Trophoblast cell (in vitro differentiated cells and primary cell): ENCODE results near the gene GPR143.

ENCODE experiments used
- DNase-seq, 2 donors: peaks; one replicate each; pipeline ENCODE4 v3.0.0-alpha.2; 2016
- H2AFZ ChIP-seq: 2 replicates; pipeline ENCODE4 v1.6.1; 2013; ENCODE audit warnings: low read length, moderate library complexity, mild to moderate bottlenecking; ENCODE audit not compliant: insufficient read depth, poor library complexity
- H2AK5ac ChIP-seq: 2 replicates; pipeline ENCODE4 v1.6.1; 2013; ENCODE audit warnings: mild to moderate bottlenecking, low read length
- H2BK120ac ChIP-seq: 2 replicates; pipeline ENCODE4 v1.6.1; 2013; ENCODE audit warnings: low read length, mild to moderate bottlenecking, moderate library complexity; ENCODE audit not compliant: insufficient read depth, poor library complexity
- H2BK12ac ChIP-seq: 2 replicates; pipeline ENCODE4 v1.6.1; 2013; ENCODE audit warnings: mild to moderate bottlenecking, low read length, moderate library complexity
- H2BK5ac ChIP-seq: 2 replicates; pipeline ENCODE4 v1.6.1; 2013; ENCODE audit warnings: low read length, low read depth, moderate library complexity, mild to moderate bottlenecking; ENCODE audit not compliant: poor library complexity
- H3K14ac ChIP-seq: 2 replicates; pipeline ENCODE4 v1.6.1; 2013; ENCODE audit warnings: mild to moderate bottlenecking, low read length
- H3K18ac ChIP-seq: 2 replicates; pipeline ENCODE4 v1.6.1; 2013; ENCODE audit warnings: mild to moderate bottlenecking, low read length
- H3K23ac ChIP-seq: 2 replicates; pipeline ENCODE4 v1.6.1; 2013; ENCODE audit warnings: low read length
- H3K27ac ChIP-seq: 2 replicates; pipeline ENCODE4 v1.5.1; 2013; ENCODE audit warnings: low read depth, mild to moderate bottlenecking, inconsistent platforms, low read length, moderate library complexity
- H3K27me3 ChIP-seq: 2 replicates; pipeline ENCODE4 v1.6.1; 2013; ENCODE audit warnings: inconsistent platforms, mild to moderate bottlenecking, low read length, moderate library complexity; ENCODE audit not compliant: insufficient read depth
- H3K36me3 ChIP-seq, 2 experiments: 1 replicate in 1 of 2; 2 replicates in 1 of 2; pipeline ENCODE4 v1.6.1; 2013; ENCODE audit warnings: low read length in 2 of 2, mild to moderate bottlenecking in 2 of 2, moderate library complexity in 1 of 2; ENCODE audit not compliant: insufficient read depth in 2 of 2, control insufficient read depth in 1 of 2
- H3K4ac ChIP-seq: 2 replicates; pipeline ENCODE4 v1.6.1; 2013; ENCODE audit warnings: low read depth, mild to moderate bottlenecking, low read length, moderate library complexity
- H3K4me1 ChIP-seq, 2 experiments: 1 replicate in 1 of 2; 2 replicates in 1 of 2; pipeline ENCODE4 v1.6.1; 2013; ENCODE audit warnings: low read length in 2 of 2, mild to moderate bottlenecking in 2 of 2, moderate library complexity in 1 of 2; ENCODE audit not compliant: insufficient read depth in 2 of 2, control insufficient read depth in 1 of 2
- H3K4me2 ChIP-seq: 2 replicates; pipeline ENCODE4 v1.6.1; 2013; ENCODE audit warnings: inconsistent platforms, mild to moderate bottlenecking, low read length, moderate library complexity
- H3K4me3 ChIP-seq: 2 replicates; pipeline ENCODE4 v1.5.1; 2013; ENCODE audit warnings: mild to moderate bottlenecking, low read depth, low read length, inconsistent platforms
- H3K79me1 ChIP-seq: one replicate; pipeline ENCODE4 v1.6.1; 2013; ENCODE audit warnings: low read length
- H3K79me2 ChIP-seq: 2 replicates; pipeline ENCODE4 v1.6.1; 2013; ENCODE audit warnings: low read length, mild to moderate bottlenecking; ENCODE audit not compliant: control insufficient read depth, insufficient read depth, poor library complexity
- H3K9ac ChIP-seq: 2 replicates; pipeline ENCODE4 v1.6.1; 2013; ENCODE audit warnings: mild to moderate bottlenecking, low read length
- H3K9me3 ChIP-seq: 2 replicates; pipeline ENCODE4 v1.6.1; 2013; ENCODE audit warnings: low read depth, mild to moderate bottlenecking, control low read depth, inconsistent platforms, low read length; ENCODE audit not compliant: insufficient read depth
- H4K12ac ChIP-seq: 2 replicates; pipeline ENCODE4 v1.6.1; 2013; ENCODE audit warnings: low read depth, mild to moderate bottlenecking, low read length, moderate library complexity
- H4K8ac ChIP-seq: 2 replicates; pipeline ENCODE4 v1.6.1; 2013; ENCODE audit warnings: low read depth, mild to moderate bottlenecking, low read length, moderate library complexity
- H4K91ac ChIP-seq: one replicate; pipeline ENCODE4 v1.6.1; 2013; ENCODE audit warnings: low read depth, mild to moderate bottlenecking, low read length, moderate library complexity
- WGBS: extraction: QIAGEN DNeasy Blood & Tissue Kit; methylation state at CpG from one replicate; pipeline ENCODE4 v1.1.7; 2013; ENCODE audit warnings: missing lambda C conversion rate; ENCODE audit not compliant: insufficient read length, insufficient coverage; ENCODE audit errors: extremely low coverage; 5-methylcytosine and 5-hydroxymethylcytosine counted together

The GPR143 gene

DNA sequence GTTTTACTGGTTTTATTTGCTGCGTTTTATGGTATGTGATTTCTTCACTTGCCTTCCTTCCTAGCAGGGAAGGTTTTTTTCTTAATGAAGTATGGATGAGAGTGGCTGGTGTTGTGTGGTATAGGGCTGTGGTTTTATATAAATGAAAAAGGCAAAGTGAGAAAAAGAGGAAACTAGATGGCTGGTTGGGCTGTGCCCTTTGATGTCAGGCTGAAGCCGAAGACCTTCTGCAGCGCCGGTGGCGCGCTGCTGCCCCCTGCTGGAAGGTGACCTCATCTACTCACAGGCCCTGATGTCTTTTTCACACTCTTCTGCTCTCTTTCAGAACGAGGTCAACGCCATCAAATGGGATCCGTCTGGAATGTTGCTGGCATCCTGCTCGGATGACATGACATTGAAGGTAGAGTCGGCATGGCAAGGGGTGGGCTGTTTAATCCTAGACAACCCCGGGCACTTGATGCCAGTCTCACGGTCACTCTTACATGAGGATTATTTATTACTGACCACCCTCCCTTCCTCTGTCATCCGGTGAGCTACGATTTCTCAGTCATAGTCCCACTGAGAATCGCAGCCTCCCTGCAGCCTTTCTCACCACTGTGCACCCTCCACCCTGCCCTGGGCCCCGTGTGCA is 56.6 kb downstream of the GPR143 start:
- Histone ChIP-seq H4K91ac (no peak overlapping the region), H3K23ac (no peak overlapping the region), H3K9ac (no peak overlapping the region), H3K36me3 (peaks cover 26 to 28% of the 10 kb centered on the region in 2 experiments), H3K27me3 (no peaks in the 10 kb centered on the region), H3K9me3 (no peaks in the 10 kb centered on the region), H2AK5ac (no peak overlapping the region), H3K4me2 (no peak overlapping the region), H3K4ac (no peak overlapping the region), H3K4me3 (no peak overlapping the region), H2BK120ac (no peak overlapping the region), H2AFZ (no peak overlapping the region), H4K8ac (no peak overlapping the region), H2BK5ac (no peak overlapping the region), H3K14ac (no peak overlapping the region), H2BK12ac (no peak overlapping the region), H3K79me1 (no peaks in the 10 kb centered on the region), H3K4me1 (peaks cover 0 to 2% of the 10 kb centered on the region in 2 experiments), H3K27ac (no peak overlapping the region), H3K79me2 (no peaks in the 10 kb centered on the region), H4K12ac (no peak overlapping the region), H3K18ac (no peak overlapping the region)
- no CpG with 5 or more reads among the region's 17 CpGs for WGBS
- peak; percentile 38 to 68 for DNase-seq

DNA sequence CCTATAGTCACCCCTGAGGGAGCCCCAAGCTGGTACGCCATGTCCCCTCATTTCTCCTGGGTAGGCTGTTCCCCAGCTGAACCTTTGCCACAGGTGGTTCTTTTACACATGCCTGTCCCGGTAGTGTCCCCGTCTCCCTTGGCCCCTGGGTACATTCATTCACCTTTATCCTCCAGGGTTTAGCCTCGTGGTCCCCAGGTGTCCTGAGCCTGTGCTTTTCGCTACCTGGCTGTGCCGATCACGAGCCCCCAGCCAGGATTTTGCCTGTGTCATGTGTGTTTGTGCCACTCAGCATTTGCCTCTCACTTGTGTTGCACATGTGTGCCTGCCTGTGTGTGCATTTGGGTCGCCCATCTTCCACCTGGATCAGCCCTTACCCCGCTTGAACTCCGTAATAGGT is 57.6 kb downstream of the GPR143 start:
- no peak overlapping the region for H3K4me2 ChIP-seq
- no peak overlapping the region for H2AFZ ChIP-seq
- H4K8ac ChIP-seq: no peak overlapping the region
- peaks cover 0 to 2% of the 10 kb centered on the region in 2 experiments for H3K4me1 ChIP-seq
- H3K18ac ChIP-seq: no peak overlapping the region
- H3K27me3 ChIP-seq: no peaks in the 10 kb centered on the region
- no CpG with 5 or more reads among the region's 10 CpGs for whole genome bisulfite sequencing
- no peak overlapping the region for H4K12ac ChIP-seq
- no peak overlapping the region for H3K14ac ChIP-seq
- H2BK5ac ChIP-seq: no peak overlapping the region
- no peaks in the 10 kb centered on the region for H3K79me2 ChIP-seq
- no peak overlapping the region for H4K91ac ChIP-seq
- no peak overlapping the region for H2AK5ac ChIP-seq
- H3K9me3 ChIP-seq: no peaks in the 10 kb centered on the region
- H3K9ac ChIP-seq: no peak overlapping the region
- H3K4ac ChIP-seq: no peak overlapping the region
- no peak overlapping the region for H2BK12ac ChIP-seq
- no peak overlapping the region for H2BK120ac ChIP-seq
- no peak overlapping the region for H3K27ac ChIP-seq
- no peak overlapping the region for H3K23ac ChIP-seq
- no peak for DNase-seq
- H3K79me1 ChIP-seq: no peaks in the 10 kb centered on the region
- H3K4me3 ChIP-seq: no peak overlapping the region
- H3K36me3 ChIP-seq: peaks cover 29 to 31% of the 10 kb centered on the region in 2 experiments

DNA sequence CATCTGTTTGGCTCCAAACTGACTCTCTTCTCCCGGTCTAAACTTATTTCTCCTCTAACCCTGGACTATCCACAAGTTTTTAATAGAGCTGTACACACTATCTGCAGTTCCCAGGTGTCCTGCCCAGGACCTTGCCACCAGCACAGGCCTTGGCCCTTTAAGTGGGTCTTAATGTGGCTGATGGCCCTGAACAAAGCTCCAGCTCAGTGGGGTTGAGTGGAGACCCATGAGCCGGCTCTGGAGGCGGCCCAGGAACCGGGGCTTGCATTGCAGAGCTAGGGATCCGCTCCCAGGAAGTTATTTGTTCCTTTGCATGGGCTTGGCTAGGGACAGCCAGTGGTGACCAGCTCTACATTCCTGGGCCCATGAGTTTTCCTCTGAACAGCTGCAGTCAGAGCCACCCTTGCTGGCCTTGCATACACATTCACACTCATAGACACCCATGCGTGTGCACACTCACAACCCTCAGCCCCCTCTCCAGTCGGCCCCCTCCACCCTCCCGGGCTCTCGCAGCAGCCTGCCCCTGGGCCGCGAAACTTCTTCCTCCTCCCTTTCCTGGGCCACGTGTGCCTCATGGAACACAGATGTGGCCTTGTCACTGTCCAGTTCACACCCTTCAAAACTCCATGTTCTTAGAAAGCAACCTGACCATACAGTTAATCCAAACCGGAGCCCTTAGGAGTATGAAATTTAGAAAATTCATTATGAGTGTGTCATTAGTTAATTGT is 58.2 kb downstream of the GPR143 start:
- Histone ChIP-seq H3K9ac (no peak overlapping the region), H3K4me1 (peaks cover 0 to 2% of the 10 kb centered on the region in 2 experiments), H3K4ac (no peak overlapping the region), H2BK120ac (no peak overlapping the region), H3K23ac (no peak overlapping the region), H2AFZ (no peak overlapping the region), H3K79me1 (no peaks in the 10 kb centered on the region), H4K8ac (no peak overlapping the region), H4K12ac (no peak overlapping the region), H2BK12ac (no peak overlapping the region), H2BK5ac (no peak overlapping the region), H3K9me3 (no peaks in the 10 kb centered on the region), H2AK5ac (no peak overlapping the region), H3K27ac (no peak overlapping the region), H3K79me2 (no peaks in the 10 kb centered on the region), H3K14ac (no peak overlapping the region), H4K91ac (no peak overlapping the region), H3K4me2 (no peak overlapping the region), H3K27me3 (no peaks in the 10 kb centered on the region), H3K18ac (no peak overlapping the region), H3K36me3 (peaks cover 29 to 31% of the 10 kb centered on the region in 2 experiments), H3K4me3 (no peak overlapping the region)
- DNase-seq: no peak
- WGBS: no CpG with 5 or more reads among the region's 13 CpGs

DNA sequence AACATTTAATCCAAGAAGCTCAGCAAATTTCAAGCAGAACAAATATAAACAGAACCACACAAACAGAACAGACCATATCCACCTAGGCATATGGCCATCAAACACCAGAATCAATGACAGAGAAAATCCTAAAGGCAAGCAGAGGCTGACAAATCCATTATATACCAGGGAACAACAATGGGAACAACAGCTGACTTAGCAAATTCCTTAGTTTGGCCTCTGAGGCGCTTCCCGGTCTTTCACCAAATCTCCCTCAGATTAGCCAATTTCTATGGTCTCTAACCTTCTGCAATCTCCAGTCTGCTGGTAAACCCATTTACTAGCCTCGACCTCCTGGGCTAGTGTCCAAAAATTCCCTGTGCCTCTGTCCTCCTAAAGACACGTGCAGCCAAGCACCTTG is 59.2 kb downstream of the GPR143 start:
- Histone ChIP-seq H4K12ac (no peak overlapping the region), H2AFZ (no peak overlapping the region), H3K9ac (no peak overlapping the region), H2BK12ac (no peak overlapping the region), H3K18ac (no peak overlapping the region), H3K14ac (no peak overlapping the region), H3K23ac (no peak overlapping the region), H3K36me3 (peaks cover 25 to 27% of the 10 kb centered on the region in 2 experiments), H3K27ac (no peak overlapping the region), H4K91ac (no peak overlapping the region), H3K4me2 (no peak overlapping the region), H3K27me3 (no peaks in the 10 kb centered on the region), H3K4me3 (no peak overlapping the region), H3K4ac (no peak overlapping the region), H3K4me1 (peaks cover 0 to 2% of the 10 kb centered on the region in 2 experiments), H2BK5ac (no peak overlapping the region), H4K8ac (no peak overlapping the region), H3K9me3 (no peaks in the 10 kb centered on the region), H3K79me2 (no peaks in the 10 kb centered on the region), H2AK5ac (no peak overlapping the region), H2BK120ac (no peak overlapping the region), H3K79me1 (no peaks in the 10 kb centered on the region)
- no peak for DNase-seq
- no CpG with 5 or more reads among the region's 4 CpGs for WGBS
